Nephron progenitor cell (in vitro differentiated cells): ENCODE measurements around the gene TBRG1.

Experiments used
- DNase-seq: peaks from one replicate; pipeline ENCODE4 v3.0.0; 2021
- H3K27ac Mint-ChIP-seq: 2 replicates; pipeline ENCODE4 v1.8.0; 2021; ENCODE audit warnings: mild to moderate bottlenecking, moderate library complexity, mixed read lengths
- H3K27me3 Mint-ChIP-seq: 2 replicates; pipeline ENCODE4 v1.8.0; 2021; ENCODE audit warnings: mild to moderate bottlenecking, low read depth, mixed read lengths; ENCODE audit not compliant: poor library complexity
- H3K36me3 Mint-ChIP-seq: 2 replicates; pipeline ENCODE4 v1.8.0; 2021; ENCODE audit warnings: low read depth, mixed read lengths
- H3K4me1 Mint-ChIP-seq: 2 replicates; pipeline ENCODE4 v1.8.0; 2021; ENCODE audit warnings: mixed read lengths
- H3K4me3 Mint-ChIP-seq: 2 replicates; pipeline ENCODE4 v1.8.0; 2021; ENCODE audit warnings: mild to moderate bottlenecking, moderate library complexity, mixed read lengths
- H3K9me3 Mint-ChIP-seq: 2 replicates; pipeline ENCODE4 v1.8.0; 2021; ENCODE audit warnings: mild to moderate bottlenecking, moderate library complexity, mixed read lengths
- TF ChIP-seq, protein P1 (sequence below): fragments of 200-600 bp; sonication (generic); IDR thresholded peaks from 2 replicates; pipeline ENCODE4 v1.5.0; 2021; ENCODE audit warnings: antibody characterized with exemption

TBRG1 gene

GRCh38 chr11:124674571-124674970 lies 51.9 kb downstream of the TBRG1 start:
- TF ChIP-seq, protein P1, sequence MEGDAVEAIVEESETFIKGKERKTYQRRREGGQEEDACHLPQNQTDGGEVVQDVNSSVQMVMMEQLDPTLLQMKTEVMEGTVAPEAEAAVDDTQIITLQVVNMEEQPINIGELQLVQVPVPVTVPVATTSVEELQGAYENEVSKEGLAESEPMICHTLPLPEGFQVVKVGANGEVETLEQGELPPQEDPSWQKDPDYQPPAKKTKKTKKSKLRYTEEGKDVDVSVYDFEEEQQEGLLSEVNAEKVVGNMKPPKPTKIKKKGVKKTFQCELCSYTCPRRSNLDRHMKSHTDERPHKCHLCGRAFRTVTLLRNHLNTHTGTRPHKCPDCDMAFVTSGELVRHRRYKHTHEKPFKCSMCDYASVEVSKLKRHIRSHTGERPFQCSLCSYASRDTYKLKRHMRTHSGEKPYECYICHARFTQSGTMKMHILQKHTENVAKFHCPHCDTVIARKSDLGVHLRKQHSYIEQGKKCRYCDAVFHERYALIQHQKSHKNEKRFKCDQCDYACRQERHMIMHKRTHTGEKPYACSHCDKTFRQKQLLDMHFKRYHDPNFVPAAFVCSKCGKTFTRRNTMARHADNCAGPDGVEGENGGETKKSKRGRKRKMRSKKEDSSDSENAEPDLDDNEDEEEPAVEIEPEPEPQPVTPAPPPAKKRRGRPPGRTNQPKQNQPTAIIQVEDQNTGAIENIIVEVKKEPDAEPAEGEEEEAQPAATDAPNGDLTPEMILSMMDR: no peak
- peaks cover 8% of the 10 kb centered on the region for H3K27me3 Mint-ChIP-seq
- peak overlapping the region; percentile 98 for H3K27ac Mint-ChIP-seq
- H3K9me3 Mint-ChIP-seq: no peaks in the 10 kb centered on the region
- no peak for DNase-seq
- no peaks in the 10 kb centered on the region for H3K36me3 Mint-ChIP-seq
- H3K4me3 Mint-ChIP-seq: peak overlapping the region; percentile 88
- H3K4me1 Mint-ChIP-seq: peaks cover 9% of the 10 kb centered on the region

- peaks cover 8% of the 10 kb centered on the region for H3K27me3 Mint-ChIP-seq
- TF ChIP-seq, protein P1: no peak
- no peak overlapping the region for H3K4me3 Mint-ChIP-seq
- no peak overlapping the region for H3K27ac Mint-ChIP-seq
- H3K4me1 Mint-ChIP-seq: peaks cover 9% of the 10 kb centered on the region
- peaks cover 14% of the 10 kb centered on the region for H3K9me3 Mint-ChIP-seq
- DNase-seq: no peak
- no peaks in the 10 kb centered on the region for H3K36me3 Mint-ChIP-seq
Observed at GRCh38 chr11:124676386-124676785, 53.7 kb downstream of the TBRG1 start.

- Mint-ChIP-seq H3K36me3 (peaks cover 16% of the 10 kb centered on the region), H3K27me3 (peaks cover 14% of the 10 kb centered on the region), H3K4me3 (no peak overlapping the region), H3K27ac (no peak overlapping the region), H3K9me3 (peaks cover 35% of the 10 kb centered on the region), H3K4me1 (peaks cover 9% of the 10 kb centered on the region)
- TF ChIP-seq, protein P1: no peak
- DNase-seq: no peak
Observed at GRCh38 chr11:124678416-124678815, 55.8 kb downstream of the TBRG1 start.

DNA sequence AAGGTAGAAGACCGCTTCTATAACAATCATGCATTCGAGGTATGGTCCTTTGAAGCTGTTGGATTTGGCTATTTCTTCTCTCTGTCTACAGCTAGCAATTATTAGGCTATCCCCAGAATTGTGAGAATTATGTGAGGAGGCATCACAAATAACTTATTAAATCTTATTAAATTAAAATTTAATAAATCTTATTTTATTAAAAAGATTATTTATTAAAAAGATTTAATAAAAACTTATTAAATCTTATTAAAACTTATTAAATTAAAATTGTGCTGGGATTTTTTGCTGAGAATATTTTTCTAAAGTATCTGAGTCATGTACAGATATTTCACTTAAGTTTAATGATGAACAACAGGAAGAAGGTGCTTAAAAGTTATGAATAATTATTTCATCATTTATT lies 58.8 kb downstream of the TBRG1 start:
- TF ChIP-seq, protein P1: no peak
- peaks cover 14% of the 10 kb centered on the region for H3K27me3 Mint-ChIP-seq
- no peak overlapping the region for H3K27ac Mint-ChIP-seq
- no peak for DNase-seq
- H3K9me3 Mint-ChIP-seq: peaks cover 62% of the 10 kb centered on the region
- peaks cover 40% of the 10 kb centered on the region for H3K36me3 Mint-ChIP-seq
- no peaks in the 10 kb centered on the region for H3K4me1 Mint-ChIP-seq
- no peak overlapping the region for H3K4me3 Mint-ChIP-seq

DNA sequence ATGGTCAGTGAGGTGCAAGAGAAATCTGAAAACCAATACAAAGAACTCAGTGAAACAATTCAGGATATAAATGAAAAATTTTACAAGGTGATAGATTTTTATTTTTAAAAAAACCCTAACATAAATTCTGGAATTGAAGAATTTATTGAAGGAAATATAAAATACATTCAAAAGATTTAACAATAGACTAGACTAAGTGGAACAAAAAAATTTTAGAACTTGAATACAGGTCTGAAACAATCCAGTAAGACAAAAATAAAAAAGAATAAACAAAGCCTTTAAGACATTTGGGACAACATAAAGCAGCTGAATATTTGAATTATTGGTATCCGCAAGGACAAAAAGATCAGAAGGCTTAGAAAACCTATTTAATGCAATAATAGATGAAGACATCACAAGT lies 59.8 kb downstream of the TBRG1 start:
- H3K9me3 Mint-ChIP-seq: peaks cover 72% of the 10 kb centered on the region
- H3K27me3 Mint-ChIP-seq: peaks cover 23% of the 10 kb centered on the region
- TF ChIP-seq, protein P1: no peak
- DNase-seq: no peak
- H3K4me1 Mint-ChIP-seq: no peaks in the 10 kb centered on the region
- H3K36me3 Mint-ChIP-seq: peaks cover 49% of the 10 kb centered on the region
- H3K4me3 Mint-ChIP-seq: no peak overlapping the region
- H3K27ac Mint-ChIP-seq: no peak overlapping the region
